ENCODE measurements around the gene B3GNT2. TPM values are rescaled to one million over a fixed set of nuclear protein-coding genes. Genes with fewer than 3 reads are reported as not detected.

Gene B3GNT2
- total RNA-seq, 1 donor: 21.7 TPM

- no peak overlapping the region for H3K4me3 ChIP-seq (ENCODE audit: insufficient read depth, low read length)
- no peak overlapping the region for H3K4me2 ChIP-seq (ENCODE audit: insufficient read depth, low read length)
- H2AFZ ChIP-seq (ENCODE audit: low read length): no peak overlapping the region
- H3K36me3 ChIP-seq (ENCODE audit: insufficient read depth, low read length): no peaks in the 10 kb centered on the region
- TF ChIP-seq, protein P1, sequence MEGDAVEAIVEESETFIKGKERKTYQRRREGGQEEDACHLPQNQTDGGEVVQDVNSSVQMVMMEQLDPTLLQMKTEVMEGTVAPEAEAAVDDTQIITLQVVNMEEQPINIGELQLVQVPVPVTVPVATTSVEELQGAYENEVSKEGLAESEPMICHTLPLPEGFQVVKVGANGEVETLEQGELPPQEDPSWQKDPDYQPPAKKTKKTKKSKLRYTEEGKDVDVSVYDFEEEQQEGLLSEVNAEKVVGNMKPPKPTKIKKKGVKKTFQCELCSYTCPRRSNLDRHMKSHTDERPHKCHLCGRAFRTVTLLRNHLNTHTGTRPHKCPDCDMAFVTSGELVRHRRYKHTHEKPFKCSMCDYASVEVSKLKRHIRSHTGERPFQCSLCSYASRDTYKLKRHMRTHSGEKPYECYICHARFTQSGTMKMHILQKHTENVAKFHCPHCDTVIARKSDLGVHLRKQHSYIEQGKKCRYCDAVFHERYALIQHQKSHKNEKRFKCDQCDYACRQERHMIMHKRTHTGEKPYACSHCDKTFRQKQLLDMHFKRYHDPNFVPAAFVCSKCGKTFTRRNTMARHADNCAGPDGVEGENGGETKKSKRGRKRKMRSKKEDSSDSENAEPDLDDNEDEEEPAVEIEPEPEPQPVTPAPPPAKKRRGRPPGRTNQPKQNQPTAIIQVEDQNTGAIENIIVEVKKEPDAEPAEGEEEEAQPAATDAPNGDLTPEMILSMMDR (IDR thresholded peaks at IDR 0.05; ENCODE audit: extremely low read depth, low read depth, low read length): no peak
- H3K4me1 ChIP-seq (ENCODE audit: insufficient read depth, low read length): no peaks in the 10 kb centered on the region
- no peaks in the 10 kb centered on the region for H3K27me3 ChIP-seq (ENCODE audit: insufficient read depth, low read length)
- peaks cover 96% of the 10 kb centered on the region for H3K79me2 ChIP-seq (ENCODE audit: insufficient read depth, low read length)
- H4K20me1 ChIP-seq (ENCODE audit: insufficient read depth, low read length): peaks cover 10% of the 10 kb centered on the region
- no peaks in the 10 kb centered on the region for H3K9me3 ChIP-seq (ENCODE audit: low read depth, low read length)
- no peak for DNase-seq (ENCODE audit: insufficient read length, low spot score, missing footprints)
- no peak overlapping the region for H3K27ac ChIP-seq (ENCODE audit: low read depth, low read length)
Observed at GRCh38 chr2:62209427-62209991, 13.6 kb downstream of the B3GNT2 start.

DNA sequence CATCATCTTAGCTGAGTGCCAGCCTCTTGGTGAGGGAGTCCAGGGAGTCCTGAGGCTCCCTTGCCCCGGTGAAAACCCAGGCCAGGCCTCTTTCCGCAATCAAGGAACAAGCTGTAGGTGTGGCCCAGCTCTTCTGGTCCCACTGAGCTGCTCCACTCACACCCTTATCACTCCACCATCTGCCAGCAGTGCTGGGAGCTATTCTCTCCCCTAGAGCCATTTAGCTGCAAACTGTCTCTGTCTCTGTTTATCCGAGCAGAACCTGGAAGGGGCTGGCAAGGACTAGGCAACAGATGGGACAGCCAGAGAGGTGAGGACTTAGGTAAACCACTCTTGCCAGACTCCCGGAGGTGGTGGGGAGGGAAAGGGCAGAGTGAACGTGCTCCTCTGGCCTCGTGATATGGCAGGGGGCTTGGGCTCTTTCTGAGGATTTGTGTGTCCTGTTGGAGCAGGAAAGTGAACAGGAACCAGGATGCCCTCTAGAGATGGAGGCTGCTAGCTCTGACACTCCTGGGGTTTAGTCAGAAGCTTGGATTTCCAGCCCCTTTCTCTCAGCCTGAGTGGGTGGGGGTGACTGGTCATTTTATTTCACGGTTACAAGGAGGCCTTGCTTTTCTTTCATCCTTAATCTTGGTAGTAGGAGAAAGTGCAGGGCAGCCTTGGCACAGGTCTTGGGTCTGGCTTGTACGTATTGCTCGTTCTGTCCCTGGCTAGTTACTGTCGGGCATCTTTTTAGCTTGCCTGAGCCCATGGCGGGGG lies 19.6 kb downstream of the B3GNT2 start:
- Histone ChIP-seq H3K79me2 (ENCODE audit: insufficient read depth, low read length) (peaks cover 87% of the 10 kb centered on the region), H3K4me2 (ENCODE audit: insufficient read depth, low read length) (peak overlapping the region; percentile 37), H4K20me1 (ENCODE audit: insufficient read depth, low read length) (peaks cover 8% of the 10 kb centered on the region), H3K27ac (ENCODE audit: low read depth, low read length) (peak overlapping the region; percentile 88), H3K36me3 (ENCODE audit: insufficient read depth, low read length) (no peaks in the 10 kb centered on the region), H3K4me1 (ENCODE audit: insufficient read depth, low read length) (peaks cover 38% of the 10 kb centered on the region), H3K9me3 (ENCODE audit: low read depth, low read length) (no peaks in the 10 kb centered on the region), H2AFZ (ENCODE audit: low read length) (peak overlapping the region; percentile 56), H3K27me3 (ENCODE audit: insufficient read depth, low read length) (no peaks in the 10 kb centered on the region), H3K4me3 (ENCODE audit: insufficient read depth, low read length) (no peak overlapping the region)
- TF ChIP-seq, protein P1 (IDR thresholded peaks at IDR 0.05; ENCODE audit: extremely low read depth, low read depth, low read length): peak; percentile 17
- no peak for DNase-seq (ENCODE audit: insufficient read length, low spot score, missing footprints)

DNA sequence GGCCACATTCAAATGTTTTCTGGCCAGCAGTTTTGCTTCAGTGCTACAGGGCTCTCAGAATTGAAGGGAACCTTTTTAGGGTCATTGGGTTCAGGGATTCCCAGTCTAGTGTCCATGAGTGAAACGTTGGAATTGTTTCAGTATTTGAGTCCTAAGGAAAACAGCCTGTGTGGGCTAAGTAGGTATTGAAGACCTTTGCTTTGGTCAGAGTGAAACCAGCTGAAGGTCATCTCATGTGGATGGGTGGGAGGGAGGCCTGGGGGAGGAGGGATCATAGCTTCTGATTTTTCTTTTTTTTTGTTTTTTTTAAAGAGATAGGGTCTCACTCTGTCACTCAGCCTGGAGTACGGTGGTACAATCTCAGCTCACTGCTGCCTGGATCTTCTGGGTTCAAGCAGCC lies 20.2 kb downstream of the B3GNT2 start:
- peak overlapping the region; percentile 37 for H3K4me2 ChIP-seq (ENCODE audit: insufficient read depth, low read length)
- DNase-seq (ENCODE audit: insufficient read length, low spot score, missing footprints): no peak
- peaks cover 88% of the 10 kb centered on the region for H3K79me2 ChIP-seq (ENCODE audit: insufficient read depth, low read length)
- no peaks in the 10 kb centered on the region for H3K27me3 ChIP-seq (ENCODE audit: insufficient read depth, low read length)
- no peaks in the 10 kb centered on the region for H3K36me3 ChIP-seq (ENCODE audit: insufficient read depth, low read length)
- peaks cover 41% of the 10 kb centered on the region for H3K4me1 ChIP-seq (ENCODE audit: insufficient read depth, low read length)
- no peaks in the 10 kb centered on the region for H3K9me3 ChIP-seq (ENCODE audit: low read depth, low read length)
- no peak overlapping the region for H2AFZ ChIP-seq (ENCODE audit: low read length)
- peaks cover 8% of the 10 kb centered on the region for H4K20me1 ChIP-seq (ENCODE audit: insufficient read depth, low read length)
- peak overlapping the region; percentile 88 for H3K27ac ChIP-seq (ENCODE audit: low read depth, low read length)
- TF ChIP-seq, protein P1 (IDR thresholded peaks at IDR 0.05; ENCODE audit: extremely low read depth, low read depth, low read length): no peak
- H3K4me3 ChIP-seq (ENCODE audit: insufficient read depth, low read length): no peak overlapping the region

- H3K4me2 ChIP-seq (ENCODE audit: insufficient read depth, low read length): peak overlapping the region; percentile 37
- no peaks in the 10 kb centered on the region for H3K9me3 ChIP-seq (ENCODE audit: low read depth, low read length)
- peaks cover 45% of the 10 kb centered on the region for H3K4me1 ChIP-seq (ENCODE audit: insufficient read depth, low read length)
- peak overlapping the region; percentile 88 for H3K27ac ChIP-seq (ENCODE audit: low read depth, low read length)
- peaks cover 8% of the 10 kb centered on the region for H4K20me1 ChIP-seq (ENCODE audit: insufficient read depth, low read length)
- no peaks in the 10 kb centered on the region for H3K36me3 ChIP-seq (ENCODE audit: insufficient read depth, low read length)
- H3K79me2 ChIP-seq (ENCODE audit: insufficient read depth, low read length): peaks cover 88% of the 10 kb centered on the region
- TF ChIP-seq, protein P1 (IDR thresholded peaks at IDR 0.05; ENCODE audit: extremely low read depth, low read depth, low read length): no peak
- no peak overlapping the region for H3K4me3 ChIP-seq (ENCODE audit: insufficient read depth, low read length)
- DNase-seq (ENCODE audit: insufficient read length, low spot score, missing footprints): peak; percentile 88
- H3K27me3 ChIP-seq (ENCODE audit: insufficient read depth, low read length): no peaks in the 10 kb centered on the region
- no peak overlapping the region for H2AFZ ChIP-seq (ENCODE audit: low read length)
Observed at GRCh38 chr2:62216616-62217015, 20.7 kb downstream of the B3GNT2 start.

Data from osteoblast (primary cell).